Adrenal gland (tissue), 12 donors: ENCODE results near the gene RAX2. TPM values are rescaled to one million over a fixed set of nuclear protein-coding genes. Genes with fewer than 3 reads are reported as not detected.

Source experiments
- DNase-seq, 7 donors: peaks; one replicate each; pipeline ENCODE4 v3.0.0-alpha.2; 2019 to 2020
- H3K27ac ChIP-seq, 5 donors: fragments of 200-600 bp; sonication (generic) in 4 of 5; 1 replicate in 3 of 5; 2 replicates in 2 of 5; pipeline versions ENCODE4 v1.5.1 to v1.8.0; 2016 to 2020; ENCODE audit warnings: mild to moderate bottlenecking in 1 of 5
- H3K27me3 ChIP-seq: fragments of 200-600 bp; 2 replicates; pipeline ENCODE4 v1.8.0; 2021
- H3K36me3 ChIP-seq, 2 donors: fragments of 200-600 bp; replicated peaks in 1 of 2; 1 replicate in 1 of 2; 2 replicates in 1 of 2; pipeline versions ENCODE4 v1.5.1 to v1.8.0; 2018 to 2022
- H3K4me1 ChIP-seq, 2 donors: fragments of 200-600 bp; replicated peaks in 1 of 2; 1 replicate in 1 of 2; 2 replicates in 1 of 2; pipeline versions ENCODE4 v1.5.1 to v1.8.0; 2018 to 2021
- H3K4me3 ChIP-seq, 4 donors: fragments of 200-600 bp; sonication (generic) in 3 of 4; one replicate each; pipeline ENCODE4 v1.5.1; 2016 to 2018
- H3K9me3 ChIP-seq, 3 donors: fragments of 200-600 bp; sonication (generic) in 1 of 3; replicated peaks in 1 of 3; 1 replicate in 2 of 3; 2 replicates in 1 of 3; pipeline versions ENCODE4 v1.5.1 to v1.8.0; 2016 to 2021
- CTCF ChIP-seq, 6 experiments: fragments of 450-650 bp in 4 of 6; fragments of 200-600 bp in 2 of 6; sonication (generic) in 1 of 6; IDR thresholded peaks; 1 replicate in 5 of 6; 2 replicates in 1 of 6; pipeline versions ENCODE4 v1.5.1 to v1.8.0; 2016 to 2021; ENCODE audit warnings: antibody characterized with exemption in 6 of 6, mild to moderate bottlenecking in 2 of 6, moderate library complexity in 1 of 6
- POLR2A ChIP-seq, 2 donors: fragments of 450-650 bp; IDR thresholded peaks; one replicate each; pipeline ENCODE4 v1.6.1; 2017; ENCODE audit warnings: antibody characterized with exemption in 2 of 2, mild to moderate bottlenecking in 2 of 2, moderate library complexity in 1 of 2
- WGBS, 4 donors: extraction: QIAGEN DNeasy Blood & Tissue Kit in 2 of 4; methylation state at CpG; one replicate each; pipeline versions ENCODE4 v1.1.5 to v1.1.7; 2013 to 2017; 5-methylcytosine and 5-hydroxymethylcytosine counted together
- intact Hi-C, 2 donors: fragments of 100-400 bp; cut with DNase I; formaldehyde crosslinking; loops; one replicate each; pipeline versions ENCODE4 v1.14.1 to v1.15.0; 2022 to 2023
- polyA plus RNA-seq, 3 donors: library from polyadenylated mRNA; stranded (reverse); fragments of 200-250 nt in 2 of 3; fragments of 350-450 nt in 1 of 3; fragmentation: Illumina TruSeq in 1 of 3; extraction: RNeasy Lipid Tissue Mini Kit (QIAGEN cat#74804) in 1 of 3; gene quantifications; one replicate each; pipeline ENCODE4 v1.2.3, GENCODE V29; 2013 to 2014
- total RNA-seq, 9 donors: library from RNA; depleted of rRNA in 4 of 9; stranded (reverse); fragments of >200 nt in 4 of 9; fragments of 120-200 nt in 1 of 9; fragmentation: NEBNext Ultra II Directional in 1 of 9; extraction: Animal tissue kit (Norgen Biotek cat#: 25700) in 1 of 9; gene quantifications; one replicate each; pipeline versions ENCODE4 v1.1.0 to v1.2.4, GENCODE V29; 2013 to 2023
- donor health status: healthy with polysubstance abuse.
- donor health status: Bipolar disorder and iron deficiency.
- donor health status: DM: yes; HTN: yes; CAD: no.
- donor health status: DM: no; HTN: no; CAD: no.
- donor health status: DM: no; HTN: no; CAD: no.
- donor health status: DM: yes; HTN: yes; CAD: no.

Gene RAX2
- total and polyA plus RNA-seq, 12 donors, result not detected

DNA sequence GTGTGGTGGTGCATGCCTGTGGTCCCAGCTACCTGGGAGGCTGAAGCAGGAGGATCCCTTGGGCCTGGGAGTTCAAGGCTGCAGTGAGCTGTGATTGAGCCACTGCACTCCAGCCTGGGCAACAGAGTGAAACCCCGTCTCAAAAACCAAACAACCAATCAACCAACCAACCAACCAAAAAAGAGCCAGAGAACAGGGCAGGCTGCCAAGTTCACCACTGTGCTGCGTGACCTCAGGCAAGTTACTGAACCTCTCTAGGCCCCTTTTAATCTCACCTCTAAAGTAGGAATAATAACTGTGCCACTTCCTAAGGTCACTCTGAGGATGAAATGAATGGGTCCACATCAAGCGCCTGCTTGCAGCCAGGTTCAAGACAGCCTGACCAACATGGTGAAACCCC lies 46.9 kb downstream of the RAX2 start:
- H3K9me3 ChIP-seq, result no peaks in the 10 kb centered on the region
- 54 to 79% (median 60%) methylated on average over 3 of the region's 3 CpGs for WGBS, 4 donors
- no peak for DNase-seq
- TF ChIP-seq CTCF (IDR thresholded peaks at IDR 0.05), result no peak
- no peak for TF ChIP-seq POLR2A (IDR thresholded peaks at IDR 0.05)
- H3K36me3 ChIP-seq, result no peaks in the 10 kb centered on the region
- peaks cover 26% of the 10 kb centered on the region for H3K27me3 ChIP-seq
- intact Hi-C loops, result no loop called here
- peaks cover 0 to 9% of the 10 kb centered on the region in 2 donors for H3K4me1 ChIP-seq
- H3K4me3 ChIP-seq, result no peak overlapping the region
- no peak overlapping the region for H3K27ac ChIP-seq

GRCh38 chr19:3723883-3724282 lies 48.1 kb downstream of the RAX2 start:
- 39 to 61% (median 41%) methylated on average over 8 of the region's 8 CpGs for WGBS, 4 donors
- H3K4me3 ChIP-seq, result no peak overlapping the region
- no peaks in the 10 kb centered on the region for H3K36me3 ChIP-seq
- no peak overlapping the region for H3K27ac ChIP-seq
- no peak for TF ChIP-seq CTCF (IDR thresholded peaks at IDR 0.05)
- TF ChIP-seq POLR2A (IDR thresholded peaks at IDR 0.05), result no peak
- H3K27me3 ChIP-seq, result peaks cover 36% of the 10 kb centered on the region
- H3K9me3 ChIP-seq, result no peaks in the 10 kb centered on the region
- H3K4me1 ChIP-seq, result peaks cover 0 to 9% of the 10 kb centered on the region in 2 donors
- no peak for DNase-seq
- intact Hi-C loops, result no loop called here

- H3K4me1 ChIP-seq, result peaks cover 0 to 9% of the 10 kb centered on the region in 2 donors
- H3K36me3 ChIP-seq, result no peaks in the 10 kb centered on the region
- intact Hi-C loops, result no loop called here
- no peaks in the 10 kb centered on the region for H3K9me3 ChIP-seq
- TF ChIP-seq CTCF (IDR thresholded peaks at IDR 0.05), result no peak
- TF ChIP-seq POLR2A (IDR thresholded peaks at IDR 0.05), result no peak
- WGBS, 4 donors, result 75 to 86% (median 81%) methylated on average over 5 of the region's 5 CpGs
- DNase-seq, result no peak
- no peak overlapping the region for H3K4me3 ChIP-seq
- H3K27ac ChIP-seq, result no peak overlapping the region
- H3K27me3 ChIP-seq, result peaks cover 36% of the 10 kb centered on the region
Measured at GRCh38 chr19:3723110-3723488, 48.9 kb downstream of the RAX2 start.

- 0 to 4% (median 3%) methylated on average over 1 to 30 of the region's 30 CpGs for WGBS, 4 donors
- TF ChIP-seq CTCF (IDR thresholded peaks at IDR 0.05) (no peak), POLR2A (IDR thresholded peaks at IDR 0.05) (no peak)
- Histone ChIP-seq H3K36me3 (no peaks in the 10 kb centered on the region), H3K27ac (no peak overlapping the region), H3K27me3 (peaks cover 36% of the 10 kb centered on the region), H3K9me3 (no peaks in the 10 kb centered on the region), H3K4me3 (no peak overlapping the region), H3K4me1 (peaks cover 0 to 9% of the 10 kb centered on the region in 2 donors)
- no peak for DNase-seq
- intact Hi-C loops, result no loop called here
Measured at GRCh38 chr19:3722443-3723109, 49.5 kb downstream of the RAX2 start.
